CD14-positive monocyte (primary cell): ENCODE data around the gene MAP2K6. TPM values are rescaled to one million over a fixed set of nuclear protein-coding genes. Genes with fewer than 3 reads are reported as not detected.
A peak's percentile ranks its signal among the peaks of the same experiment; 100 is the strongest.

Experiments used
- DNase-seq, 3 donors: peaks; one replicate each; pipeline ENCODE4 v3.0.0-alpha.2; 2011 to 2022
- H2AFZ ChIP-seq: 2 replicates; pipeline ENCODE4 v1.6.0; 2012; ENCODE audit warnings: mild to moderate bottlenecking, low read depth, low read length, inconsistent platforms; ENCODE audit not compliant: insufficient read depth, poor library complexity, severe bottlenecking
- H3K27ac ChIP-seq, 2 donors: 1 replicate in 1 of 2; 2 replicates in 1 of 2; pipeline ENCODE4 v1.5.1; 2012 to 2013; ENCODE audit warnings: low read length in 2 of 2, control low read depth in 1 of 2, inconsistent platforms in 1 of 2, low read depth in 1 of 2, mild to moderate bottlenecking in 1 of 2
- H3K27me3 ChIP-seq, 2 donors: one replicate each; pipeline versions ENCODE4 v1.6.0 to v1.6.1; 2011 to 2013; ENCODE audit warnings: low read length in 2 of 2; ENCODE audit not compliant: control insufficient read depth in 2 of 2, insufficient read depth in 2 of 2
- H3K36me3 ChIP-seq, 2 donors: replicated peaks in 1 of 2; 1 replicate in 1 of 2; 2 replicates in 1 of 2; pipeline versions ENCODE4 v1.5.1 to v1.6.1; 2012 to 2013; ENCODE audit warnings: low read length in 2 of 2, control low read depth in 1 of 2, inconsistent platforms in 1 of 2, mild to moderate bottlenecking in 1 of 2; ENCODE audit not compliant: insufficient read depth in 2 of 2, control insufficient read depth in 1 of 2
- H3K4me1 ChIP-seq, 2 donors: 1 replicate in 1 of 2; 2 replicates in 1 of 2; pipeline versions ENCODE4 v1.5.1 to v1.6.1; 2012 to 2013; ENCODE audit warnings: low read length in 2 of 2, control low read depth in 1 of 2, inconsistent platforms in 1 of 2, mild to moderate bottlenecking in 1 of 2, moderate library complexity in 1 of 2; ENCODE audit not compliant: insufficient read depth in 2 of 2, control insufficient read depth in 1 of 2
- H3K4me2 ChIP-seq: replicated peaks from 2 replicates; pipeline ENCODE3; 2012; ENCODE audit warnings: low read length, moderate library complexity, mild to moderate bottlenecking; ENCODE audit not compliant: poor library complexity, severe bottlenecking; ENCODE audit errors: extremely low read depth
- H3K4me3 ChIP-seq, 3 experiments: fragments of 200-600 bp in 1 of 3; sonication (generic) in 1 of 3; replicated peaks in 1 of 3; 1 replicate in 2 of 3; 2 replicates in 1 of 3; pipeline ENCODE4 v1.5.1; 2011 to 2013; ENCODE audit warnings: low read length in 3 of 3, mild to moderate bottlenecking in 3 of 3, control low read depth in 2 of 3, low read depth in 2 of 3, inconsistent platforms in 1 of 3, moderate library complexity in 1 of 3
- H3K79me2 ChIP-seq: 2 replicates; pipeline ENCODE4 v1.6.0; 2012; ENCODE audit warnings: mild to moderate bottlenecking, control low read depth, inconsistent platforms, low read length, moderate library complexity; ENCODE audit not compliant: insufficient read depth
- H3K9ac ChIP-seq: 2 replicates; pipeline ENCODE4 v1.6.0; 2017; ENCODE audit warnings: low read length, mild to moderate bottlenecking; ENCODE audit not compliant: insufficient read depth, poor library complexity, severe bottlenecking
- H3K9me3 ChIP-seq, 2 donors: replicated peaks in 1 of 2; 1 replicate in 1 of 2; 2 replicates in 1 of 2; pipeline versions ENCODE4 v1.5.1 to v1.6.1; 2012 to 2013; ENCODE audit warnings: low read length in 2 of 2, control low read depth in 1 of 2; ENCODE audit not compliant: control insufficient read depth in 1 of 2, insufficient read depth in 1 of 2
- H4K20me1 ChIP-seq: 2 replicates; pipeline ENCODE4 v1.6.0; 2012; ENCODE audit warnings: mild to moderate bottlenecking, low read length, control low read depth, moderate library complexity; ENCODE audit not compliant: insufficient read depth
- H3K27ac Mint-ChIP-seq, 7 donors: one replicate each; pipeline ENCODE4 v1.8.0; 2020; ENCODE audit warnings: mild to moderate bottlenecking in 7 of 7, mixed read lengths in 7 of 7, moderate library complexity in 6 of 7, inconsistent platforms in 2 of 7
- H3K27me3 Mint-ChIP-seq, 3 donors: one replicate each; pipeline ENCODE4 v1.8.0; 2021 to 2022; ENCODE audit warnings: low read depth in 3 of 3, mild to moderate bottlenecking in 3 of 3, mixed read lengths in 3 of 3, moderate library complexity in 3 of 3, inconsistent platforms in 1 of 3
- H3K36me3 Mint-ChIP-seq, 2 donors: one replicate each; pipeline ENCODE4 v1.8.0; 2020; ENCODE audit warnings: mixed read lengths in 2 of 2, inconsistent platforms in 1 of 2, mild to moderate bottlenecking in 1 of 2
- H3K4me1 Mint-ChIP-seq: one replicate; pipeline ENCODE4 v1.8.0; 2020; ENCODE audit warnings: mild to moderate bottlenecking, mixed read lengths
- H3K4me3 Mint-ChIP-seq, 2 donors: one replicate each; pipeline ENCODE4 v1.8.0; 2020; ENCODE audit warnings: mild to moderate bottlenecking in 2 of 2, mixed read lengths in 2 of 2, moderate library complexity in 1 of 2
- H3K9me3 Mint-ChIP-seq, 7 donors: one replicate each; pipeline ENCODE4 v1.8.0; 2020 to 2022; ENCODE audit warnings: mixed read lengths in 7 of 7, mild to moderate bottlenecking in 6 of 7, moderate library complexity in 6 of 7, inconsistent platforms in 2 of 7
- CTCF ChIP-seq: fragments of 200-600 bp; IDR thresholded peaks from one replicate; pipeline ENCODE4 v1.8.0; 2022; ENCODE audit warnings: antibody characterized with exemption, mild to moderate bottlenecking
- WGBS: methylation state at CpG from one replicate; pipeline ENCODE4 v1.1.5; 2013; ENCODE audit warnings: missing lambda C conversion rate; ENCODE audit not compliant: insufficient coverage; 5-methylcytosine and 5-hydroxymethylcytosine counted together
- intact Hi-C, 2 donors: fragments of 100-400 bp; cut with micrococcal nuclease; formaldehyde crosslinking; loops; one replicate each; pipeline versions ENCODE4 v1.15.0 to v1.15.1; 2023
- polyA plus RNA-seq, 3 donors: library from polyadenylated mRNA; depleted of rRNA in 1 of 3; unstranded in 2 of 3; stranded (reverse) in 1 of 3; fragments of 300-500 nt in 2 of 3; fragments of >200 nt in 1 of 3; fragmentation: Illumina TruSeq in 2 of 3; gene quantifications; 1 replicate in 2 of 3; 2 replicates in 1 of 3; pipeline ENCODE4 v1.2.3, GENCODE V29; 2012 to 2021

Gene MAP2K6
- polyA plus RNA-seq, 3 donors = 13.5 to 28.9 (median 18.5) TPM

- Mint-ChIP-seq H3K27ac (no peak overlapping the region), H3K9me3 (peaks cover 0 to 1% (median 0%) of the 10 kb centered on the region in 7 donors), H3K4me1 (peaks cover 8% of the 10 kb centered on the region), H3K4me3 (no peak overlapping the region), H3K36me3 (no peaks in the 10 kb centered on the region), H3K27me3 (peaks cover 7 to 13% (median 8%) of the 10 kb centered on the region in 3 donors)
- Histone ChIP-seq H3K27me3 (no peaks in the 10 kb centered on the region), H3K4me1 (peaks cover 7 to 10% of the 10 kb centered on the region in 2 donors), H3K27ac (no peak overlapping the region), H3K4me3 (no peak overlapping the region), H3K79me2 (no peaks in the 10 kb centered on the region), H3K9me3 (no peaks in the 10 kb centered on the region), H3K9ac (no peak overlapping the region), H3K4me2 (no peak overlapping the region), H2AFZ (no peak overlapping the region), H4K20me1 (no peaks in the 10 kb centered on the region), H3K36me3 (no peaks in the 10 kb centered on the region)
- intact Hi-C loops = loop anchor here in 1 of 2 donors (10.0 kb wide), 1 partner anchor 1055 kb away; no protein-coding TSS in a partner anchor
- 96% methylated on average over 5 of the region's 5 CpGs for WGBS
- no peak for TF ChIP-seq CTCF
- no peak for DNase-seq
Observed at GRCh38 chr17:69579961-69580677, 165.6 kb downstream of the MAP2K6 start.

GRCh38 chr17:69581061-69581961, 166.8 kb downstream of the MAP2K6 start:
- WGBS = 2% methylated on average over 13 of the region's 18 CpGs

More at GRCh38 chr17:69581061-69581961, 166.8 kb downstream of the MAP2K6 start:
- Mint-ChIP-seq H3K4me3 (peak overlapping the region; percentile 63 to 76), H3K36me3 (no peaks in the 10 kb centered on the region), H3K27ac (no peak overlapping the region), H3K9me3 (peaks cover 0 to 2% (median 0%) of the 10 kb centered on the region in 7 donors), H3K27me3 (peaks cover 7 to 13% (median 8%) of the 10 kb centered on the region in 3 donors), H3K4me1 (peaks cover 8% of the 10 kb centered on the region)
- Histone ChIP-seq H3K79me2 (no peaks in the 10 kb centered on the region), H3K9me3 (no peaks in the 10 kb centered on the region), H4K20me1 (no peaks in the 10 kb centered on the region), H3K27me3 (no peaks in the 10 kb centered on the region), H3K4me1 (peaks cover 7 to 10% of the 10 kb centered on the region in 2 donors), H2AFZ (peak overlapping the region; percentile 25), H3K27ac (no peak overlapping the region), H3K4me2 (peak overlapping the region; percentile 56), H3K9ac (no peak overlapping the region), H3K36me3 (no peaks in the 10 kb centered on the region), H3K4me3 (peak overlapping the region in 1 of 3 experiments; percentile 45)
- TF ChIP-seq CTCF = no peak
- intact Hi-C loops = no loop called here
- DNase-seq = peak in 1 of 3 donors; percentile 6
